CD14-positive monocyte (primary cell): ENCODE data around the gene VCL. TPM values are rescaled to one million over a fixed set of nuclear protein-coding genes. Genes with fewer than 3 reads are reported as not detected.

ENCODE experiments used
- DNase-seq, 3 donors: peaks; one replicate each; pipeline ENCODE4 v3.0.0-alpha.2; 2011 to 2022
- H2AFZ ChIP-seq: 2 replicates; pipeline ENCODE4 v1.6.0; 2012; ENCODE audit warnings: mild to moderate bottlenecking, low read depth, low read length, inconsistent platforms; ENCODE audit not compliant: insufficient read depth, poor library complexity, severe bottlenecking
- H3K27ac ChIP-seq, 2 donors: 1 replicate in 1 of 2; 2 replicates in 1 of 2; pipeline ENCODE4 v1.5.1; 2012 to 2013; ENCODE audit warnings: low read length in 2 of 2, control low read depth in 1 of 2, inconsistent platforms in 1 of 2, low read depth in 1 of 2, mild to moderate bottlenecking in 1 of 2
- H3K27me3 ChIP-seq, 2 donors: one replicate each; pipeline versions ENCODE4 v1.6.0 to v1.6.1; 2011 to 2013; ENCODE audit warnings: low read length in 2 of 2; ENCODE audit not compliant: control insufficient read depth in 2 of 2, insufficient read depth in 2 of 2
- H3K36me3 ChIP-seq, 2 donors: replicated peaks in 1 of 2; 1 replicate in 1 of 2; 2 replicates in 1 of 2; pipeline versions ENCODE4 v1.5.1 to v1.6.1; 2012 to 2013; ENCODE audit warnings: low read length in 2 of 2, control low read depth in 1 of 2, inconsistent platforms in 1 of 2, mild to moderate bottlenecking in 1 of 2; ENCODE audit not compliant: insufficient read depth in 2 of 2, control insufficient read depth in 1 of 2
- H3K4me1 ChIP-seq, 2 donors: 1 replicate in 1 of 2; 2 replicates in 1 of 2; pipeline versions ENCODE4 v1.5.1 to v1.6.1; 2012 to 2013; ENCODE audit warnings: low read length in 2 of 2, control low read depth in 1 of 2, inconsistent platforms in 1 of 2, mild to moderate bottlenecking in 1 of 2, moderate library complexity in 1 of 2; ENCODE audit not compliant: insufficient read depth in 2 of 2, control insufficient read depth in 1 of 2
- H3K4me2 ChIP-seq: replicated peaks from 2 replicates; pipeline ENCODE3; 2012; ENCODE audit warnings: low read length, moderate library complexity, mild to moderate bottlenecking; ENCODE audit not compliant: poor library complexity, severe bottlenecking; ENCODE audit errors: extremely low read depth
- H3K4me3 ChIP-seq, 3 experiments: fragments of 200-600 bp in 1 of 3; sonication (generic) in 1 of 3; replicated peaks in 1 of 3; 1 replicate in 2 of 3; 2 replicates in 1 of 3; pipeline ENCODE4 v1.5.1; 2011 to 2013; ENCODE audit warnings: low read length in 3 of 3, mild to moderate bottlenecking in 3 of 3, control low read depth in 2 of 3, low read depth in 2 of 3, inconsistent platforms in 1 of 3, moderate library complexity in 1 of 3
- H3K79me2 ChIP-seq: 2 replicates; pipeline ENCODE4 v1.6.0; 2012; ENCODE audit warnings: mild to moderate bottlenecking, control low read depth, inconsistent platforms, low read length, moderate library complexity; ENCODE audit not compliant: insufficient read depth
- H3K9ac ChIP-seq: 2 replicates; pipeline ENCODE4 v1.6.0; 2017; ENCODE audit warnings: low read length, mild to moderate bottlenecking; ENCODE audit not compliant: insufficient read depth, poor library complexity, severe bottlenecking
- H3K9me3 ChIP-seq, 2 donors: replicated peaks in 1 of 2; 1 replicate in 1 of 2; 2 replicates in 1 of 2; pipeline versions ENCODE4 v1.5.1 to v1.6.1; 2012 to 2013; ENCODE audit warnings: low read length in 2 of 2, control low read depth in 1 of 2; ENCODE audit not compliant: control insufficient read depth in 1 of 2, insufficient read depth in 1 of 2
- H4K20me1 ChIP-seq: 2 replicates; pipeline ENCODE4 v1.6.0; 2012; ENCODE audit warnings: mild to moderate bottlenecking, low read length, control low read depth, moderate library complexity; ENCODE audit not compliant: insufficient read depth
- H3K27ac Mint-ChIP-seq, 7 donors: one replicate each; pipeline ENCODE4 v1.8.0; 2020; ENCODE audit warnings: mild to moderate bottlenecking in 7 of 7, mixed read lengths in 7 of 7, moderate library complexity in 6 of 7, inconsistent platforms in 2 of 7
- H3K27me3 Mint-ChIP-seq, 3 donors: one replicate each; pipeline ENCODE4 v1.8.0; 2021 to 2022; ENCODE audit warnings: low read depth in 3 of 3, mild to moderate bottlenecking in 3 of 3, mixed read lengths in 3 of 3, moderate library complexity in 3 of 3, inconsistent platforms in 1 of 3
- H3K36me3 Mint-ChIP-seq, 2 donors: one replicate each; pipeline ENCODE4 v1.8.0; 2020; ENCODE audit warnings: mixed read lengths in 2 of 2, inconsistent platforms in 1 of 2, mild to moderate bottlenecking in 1 of 2
- H3K4me1 Mint-ChIP-seq: one replicate; pipeline ENCODE4 v1.8.0; 2020; ENCODE audit warnings: mild to moderate bottlenecking, mixed read lengths
- H3K4me3 Mint-ChIP-seq, 2 donors: one replicate each; pipeline ENCODE4 v1.8.0; 2020; ENCODE audit warnings: mild to moderate bottlenecking in 2 of 2, mixed read lengths in 2 of 2, moderate library complexity in 1 of 2
- H3K9me3 Mint-ChIP-seq, 7 donors: one replicate each; pipeline ENCODE4 v1.8.0; 2020 to 2022; ENCODE audit warnings: mixed read lengths in 7 of 7, mild to moderate bottlenecking in 6 of 7, moderate library complexity in 6 of 7, inconsistent platforms in 2 of 7
- CTCF ChIP-seq: fragments of 200-600 bp; IDR thresholded peaks from one replicate; pipeline ENCODE4 v1.8.0; 2022; ENCODE audit warnings: antibody characterized with exemption, mild to moderate bottlenecking
- WGBS: methylation state at CpG from one replicate; pipeline ENCODE4 v1.1.5; 2013; ENCODE audit warnings: missing lambda C conversion rate; ENCODE audit not compliant: insufficient coverage; 5-methylcytosine and 5-hydroxymethylcytosine counted together
- intact Hi-C, 2 donors: fragments of 100-400 bp; cut with micrococcal nuclease; formaldehyde crosslinking; loops; one replicate each; pipeline versions ENCODE4 v1.15.0 to v1.15.1; 2023
- polyA plus RNA-seq, 3 donors: library from polyadenylated mRNA; depleted of rRNA in 1 of 3; unstranded in 2 of 3; stranded (reverse) in 1 of 3; fragments of 300-500 nt in 2 of 3; fragments of >200 nt in 1 of 3; fragmentation: Illumina TruSeq in 2 of 3; gene quantifications; 1 replicate in 2 of 3; 2 replicates in 1 of 3; pipeline ENCODE4 v1.2.3, GENCODE V29; 2012 to 2021

The VCL gene
- polyA plus RNA-seq, 3 donors = 39.1 to 68.4 (median 52.8) TPM

GRCh38 chr10:74036474-74036873 lies 38.6 kb downstream of the VCL start:
- Histone ChIP-seq H3K9me3 (no peaks in the 10 kb centered on the region), H3K4me3 (no peak overlapping the region), H2AFZ (no peak overlapping the region), H3K27me3 (no peaks in the 10 kb centered on the region), H3K27ac (no peak overlapping the region), H3K79me2 (peaks cover 93% of the 10 kb centered on the region), H4K20me1 (peaks cover 93% of the 10 kb centered on the region), H3K36me3 (peaks cover 6 to 18% of the 10 kb centered on the region in 2 donors), H3K4me2 (no peak overlapping the region), H3K9ac (no peak overlapping the region), H3K4me1 (peaks cover 48 to 66% of the 10 kb centered on the region in 2 donors)
- Mint-ChIP-seq H3K4me3 (no peak overlapping the region), H3K9me3 (no peaks in the 10 kb centered on the region), H3K27me3 (no peaks in the 10 kb centered on the region), H3K4me1 (peaks cover 60% of the 10 kb centered on the region), H3K36me3 (peaks cover 10 to 22% of the 10 kb centered on the region in 2 donors), H3K27ac (no peak overlapping the region)
- TF ChIP-seq CTCF = no peak
- DNase-seq = no peak
- intact Hi-C loops = no loop called here
- no CpG with 5 or more reads among the region's 4 CpGs for WGBS

- DNase-seq = peak; percentile 33 to 54 (median 44)
- TF ChIP-seq CTCF = no peak
- Mint-ChIP-seq H3K27ac (peak overlapping the region; percentile 57 to 89 (median 75)), H3K27me3 (no peaks in the 10 kb centered on the region), H3K4me3 (peak overlapping the region; percentile 11 to 25), H3K9me3 (no peaks in the 10 kb centered on the region), H3K36me3 (peaks cover 19 to 37% of the 10 kb centered on the region in 2 donors), H3K4me1 (peaks cover 35% of the 10 kb centered on the region)
- WGBS = 22% methylated on average over 3 of the region's 5 CpGs
- H3K36me3 ChIP-seq = peaks cover 18 to 38% of the 10 kb centered on the region in 2 donors
- H4K20me1 ChIP-seq = peaks cover 90% of the 10 kb centered on the region
- no peak overlapping the region for H3K4me2 ChIP-seq
- H2AFZ ChIP-seq = no peak overlapping the region
- intact Hi-C loops = no loop called here
- H3K79me2 ChIP-seq = peaks cover 97% of the 10 kb centered on the region
- no peaks in the 10 kb centered on the region for H3K27me3 ChIP-seq
- no peak overlapping the region for H3K4me3 ChIP-seq
- no peaks in the 10 kb centered on the region for H3K9me3 ChIP-seq
- H3K27ac ChIP-seq = peak overlapping the region in 1 of 2 donors; percentile 55
- H3K4me1 ChIP-seq = peaks cover 23 to 38% of the 10 kb centered on the region in 2 donors
- H3K9ac ChIP-seq = no peak overlapping the region
Observed at GRCh38 chr10:74039561-74040145, 41.7 kb downstream of the VCL start.
